Lower leg skin (tissue), 4 donors: ENCODE data around the gene TTLL5. TPM values are rescaled to one million over a fixed set of nuclear protein-coding genes. Genes with fewer than 3 reads are reported as not detected.

ENCODE experiments used
- DNase-seq, 2 donors: peaks; one replicate each; pipeline ENCODE4 v3.0.0-alpha.2; 2019; ENCODE audit warnings: low spot score in 2 of 2
- H3K4me3 ChIP-seq: fragments of 200-600 bp; sonication (generic); 2 replicates; pipeline ENCODE4 v1.5.1; 2017; ENCODE audit warnings: mild to moderate bottlenecking, low read depth; ENCODE audit not compliant: poor library complexity, severe bottlenecking
- CTCF ChIP-seq, 3 donors: fragments of 450-650 bp; IDR thresholded peaks; one replicate each; pipeline ENCODE4 v1.5.1; 2016; ENCODE audit warnings: antibody characterized with exemption in 3 of 3, mild to moderate bottlenecking in 3 of 3, moderate library complexity in 2 of 3
- POLR2A ChIP-seq, 2 donors: fragments of 450-650 bp; IDR thresholded peaks; one replicate each; pipeline ENCODE4 v1.6.1; 2016 to 2017; ENCODE audit warnings: antibody characterized with exemption in 2 of 2, mild to moderate bottlenecking in 1 of 2, moderate library complexity in 1 of 2
- WGBS, 2 donors: methylation state at CpG; one replicate each; pipeline ENCODE4 v1.1.5; 2018; 5-methylcytosine and 5-hydroxymethylcytosine counted together
- intact Hi-C: fragments of 100-400 bp; cut with DNase I; formaldehyde crosslinking; loops from one replicate; pipeline ENCODE4 v1.15.0; 2023; ENCODE audit warnings: low total_unique reads
- total RNA-seq, 4 donors: library from RNA; depleted of rRNA; stranded (reverse); fragments of >200 nt; gene quantifications; one replicate each; pipeline ENCODE4 v1.1.0, GENCODE V29; 2016

The TTLL5 gene
- total RNA-seq, 4 donors from 2014 or later = 16.5 to 31.1 (median 18.4) TPM

GRCh38 chr14:75646762-75647161 is 14.3 kb upstream of the TTLL5 start:
- DNase-seq = no peak
- TF ChIP-seq CTCF (IDR thresholded peaks at IDR 0.05) (no peak), POLR2A (IDR thresholded peaks at IDR 0.05) (no peak)
- no peak overlapping the region for H3K4me3 ChIP-seq
- whole genome bisulfite sequencing, 2 donors = 84 to 90% methylated on average over 6 of the region's 6 CpGs
- intact Hi-C loops = no loop called here

DNA sequence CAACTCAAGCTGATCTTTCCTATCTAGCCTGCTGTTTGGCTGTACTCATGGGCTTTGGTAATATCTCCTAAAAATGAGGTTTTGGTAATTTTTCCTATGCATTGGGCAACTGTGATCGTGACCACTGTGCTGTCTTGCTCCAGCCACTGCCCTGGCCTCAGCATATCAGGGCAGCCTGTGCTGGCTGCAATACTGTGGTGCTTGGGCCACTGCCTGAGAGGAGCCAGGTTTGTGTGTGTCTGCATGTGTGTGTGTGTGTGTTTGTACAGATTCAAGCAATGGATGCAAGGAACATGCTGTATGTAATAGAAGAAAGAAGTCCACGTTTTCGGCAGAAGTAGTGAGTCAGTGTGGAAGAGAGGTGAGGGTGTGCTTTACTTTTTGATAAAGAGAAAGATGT is 13.4 kb upstream of the TTLL5 start:
- no peak for DNase-seq
- TF ChIP-seq POLR2A (IDR thresholded peaks at IDR 0.05) = no peak
- intact Hi-C loops = no loop called here
- H3K4me3 ChIP-seq = no peak overlapping the region
- WGBS, 2 donors = 82 to 83% methylated on average over 3 of the region's 3 CpGs

DNA sequence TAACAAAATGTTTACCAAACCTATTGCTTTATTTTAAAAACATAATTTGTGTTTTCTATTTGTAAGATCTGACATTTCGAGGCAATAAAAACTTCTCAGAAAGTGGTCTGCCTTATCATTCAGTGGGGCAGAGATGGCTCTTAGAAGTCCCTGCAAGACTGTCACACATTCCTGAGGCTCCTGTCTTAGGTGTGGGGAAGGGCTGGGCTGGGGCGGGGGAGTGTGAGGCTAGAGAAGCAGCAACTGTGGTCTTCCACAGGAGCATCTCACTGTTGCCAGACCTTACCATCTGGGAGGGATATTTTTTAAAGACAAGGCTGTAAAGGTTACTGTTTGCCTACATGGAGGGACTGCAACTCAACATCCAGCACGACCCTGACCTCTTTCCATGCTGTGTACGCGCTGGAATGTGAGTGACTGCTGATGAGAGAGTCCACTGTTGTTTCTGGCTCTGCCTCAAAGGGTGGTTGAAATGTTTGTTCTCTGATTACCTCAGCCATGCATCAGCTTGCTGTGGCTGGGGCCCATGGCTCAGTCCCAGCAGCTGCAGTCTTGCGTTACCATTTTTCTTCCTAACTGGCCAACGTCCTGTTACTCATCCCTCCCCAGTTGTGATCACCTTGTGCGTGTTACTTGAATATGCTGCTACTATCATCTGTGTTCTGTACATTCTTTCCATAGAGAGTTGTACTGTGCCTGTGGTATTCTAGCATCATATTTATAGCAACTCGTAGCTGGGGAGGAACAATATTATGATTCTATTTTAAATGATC is 12.8 kb upstream of the TTLL5 start:
- H3K4me3 ChIP-seq = no peak overlapping the region
- DNase-seq = no peak
- 75% methylated on average over 9 of the region's 9 CpGs for whole genome bisulfite sequencing, 2 donors
- TF ChIP-seq CTCF (IDR thresholded peaks at IDR 0.05) (peak in 1 of 3 donors; percentile 35), POLR2A (IDR thresholded peaks at IDR 0.05) (no peak)
- intact Hi-C loops = no loop called here

- TF ChIP-seq POLR2A (IDR thresholded peaks at IDR 0.05) (no peak), CTCF (IDR thresholded peaks at IDR 0.05) (no peak)
- intact Hi-C loops = no loop called here
- no peak overlapping the region for H3K4me3 ChIP-seq
- no peak for DNase-seq
- 97 to 98% methylated on average over 1 of the region's 1 CpG for WGBS, 2 donors
Observed at GRCh38 chr14:75649337-75649736, 11.7 kb upstream of the TTLL5 start.

DNA sequence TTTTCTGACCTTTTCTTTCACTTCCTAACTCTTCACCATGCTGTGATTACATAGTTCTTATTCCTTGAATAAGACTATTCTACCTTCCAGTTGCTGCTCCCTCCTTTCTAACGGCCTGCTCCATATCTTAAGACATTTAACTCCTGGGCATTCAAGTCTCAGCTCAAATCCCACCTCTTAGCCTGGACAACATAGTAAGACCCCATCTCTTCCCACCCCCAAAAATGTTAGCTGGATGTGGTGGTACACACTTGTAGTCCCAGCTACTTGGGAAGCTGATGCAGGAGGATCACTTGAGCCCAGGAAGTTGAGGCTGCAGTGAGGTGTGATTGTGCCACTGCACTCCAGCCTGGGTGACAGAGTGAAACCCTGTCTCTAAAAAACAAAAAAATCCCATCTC is 11.3 kb upstream of the TTLL5 start:
- no peak overlapping the region for H3K4me3 ChIP-seq
- DNase-seq = no peak
- intact Hi-C loops = no loop called here
- 92 to 94% methylated on average over 1 of the region's 1 CpG for WGBS, 2 donors
- no peak for TF ChIP-seq POLR2A (IDR thresholded peaks at IDR 0.05)
- TF ChIP-seq CTCF (IDR thresholded peaks at IDR 0.05) = no peak

DNA sequence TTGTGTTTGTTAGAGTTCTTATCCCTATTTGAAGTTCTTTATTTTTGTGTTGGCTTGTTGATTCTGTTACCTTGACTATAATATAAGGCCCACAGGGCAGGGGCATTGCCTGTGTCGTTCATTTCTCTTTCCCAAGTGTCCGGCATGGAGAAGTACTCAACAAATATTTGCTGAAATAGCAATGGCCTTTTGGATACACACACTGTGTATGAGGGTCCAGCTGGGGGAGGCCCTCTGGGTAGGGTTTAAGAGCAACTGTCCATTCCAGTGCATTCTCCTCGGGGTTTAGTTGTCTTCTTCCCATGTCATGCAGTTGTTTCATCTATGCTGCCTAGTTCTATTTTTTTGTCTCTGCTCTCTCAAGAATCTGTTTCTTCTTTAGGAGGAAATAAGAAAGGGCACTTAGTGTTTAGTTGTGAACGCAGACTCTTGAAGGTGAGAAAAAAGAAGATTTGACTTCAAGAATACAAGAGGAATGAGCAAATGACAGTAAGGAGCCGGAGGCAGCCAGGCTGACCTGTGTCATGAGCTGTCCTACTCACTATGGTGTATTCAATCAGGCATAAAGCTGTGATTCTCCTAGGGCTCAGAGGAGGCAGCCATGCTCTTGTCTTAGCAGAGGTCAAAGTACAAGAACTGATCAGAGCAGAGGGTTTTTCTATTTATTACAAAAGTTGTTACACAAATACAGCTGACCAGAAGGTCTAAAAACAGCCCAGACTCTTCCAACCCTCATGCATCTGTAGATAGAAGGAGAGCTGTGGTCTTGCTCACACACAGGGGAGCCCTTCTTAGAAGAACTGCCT is 10.6 kb upstream of the TTLL5 start:
- 94 to 96% methylated on average over 5 of the region's 5 CpGs for WGBS, 2 donors
- TF ChIP-seq CTCF (IDR thresholded peaks at IDR 0.05) = no peak
- TF ChIP-seq POLR2A (IDR thresholded peaks at IDR 0.05) = no peak
- intact Hi-C loops = no loop called here
- no peak for DNase-seq
- no peak overlapping the region for H3K4me3 ChIP-seq
